ENCODE measurements around the gene CCNT1.
"Not testable (repeated sequence)": the region's sequence is repeated elsewhere in the genome, so short reads cannot be mapped to it uniquely, and the experiment has no call there.

The CCNT1 gene

DNA sequence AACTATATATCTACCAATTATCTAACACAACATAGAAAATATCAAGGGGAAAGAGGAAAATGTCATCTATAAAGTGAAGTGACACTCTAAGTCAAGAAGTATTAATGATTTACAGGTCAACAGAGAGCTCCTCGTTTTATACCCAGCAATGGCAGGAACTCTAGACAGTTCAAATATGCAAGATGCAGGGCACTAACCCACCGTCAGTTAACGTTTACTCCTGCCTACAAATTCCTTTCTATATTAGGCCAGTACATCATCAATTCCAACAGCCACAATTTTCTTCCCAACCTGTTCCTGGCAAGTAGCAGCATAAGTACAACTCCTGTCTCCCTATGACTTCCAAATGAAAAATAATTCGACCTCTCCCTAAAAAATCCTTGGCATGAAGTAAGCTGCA lies 25.5 kb downstream of the CCNT1 start:
- no peak for DNase-seq

DNA sequence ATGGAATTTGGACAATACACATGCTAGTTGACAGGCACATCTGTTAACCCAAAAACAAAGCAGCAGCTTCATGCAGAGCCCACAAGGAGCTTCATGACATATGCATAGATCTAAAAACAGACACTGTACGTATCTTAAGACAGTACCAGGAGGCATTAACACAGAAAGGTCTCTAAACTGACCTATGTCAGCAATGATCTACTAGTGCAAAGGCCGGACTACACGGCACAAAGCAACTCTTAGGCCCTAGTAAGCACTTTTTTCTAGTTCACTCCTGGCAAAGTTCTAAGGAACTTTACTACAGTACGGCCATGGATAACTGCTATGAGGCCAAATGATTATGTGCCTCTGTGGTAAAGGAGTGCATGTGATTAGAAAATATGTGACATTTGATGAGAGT lies 26.1 kb downstream of the CCNT1 start:
- no peak for DNase-seq

DNA sequence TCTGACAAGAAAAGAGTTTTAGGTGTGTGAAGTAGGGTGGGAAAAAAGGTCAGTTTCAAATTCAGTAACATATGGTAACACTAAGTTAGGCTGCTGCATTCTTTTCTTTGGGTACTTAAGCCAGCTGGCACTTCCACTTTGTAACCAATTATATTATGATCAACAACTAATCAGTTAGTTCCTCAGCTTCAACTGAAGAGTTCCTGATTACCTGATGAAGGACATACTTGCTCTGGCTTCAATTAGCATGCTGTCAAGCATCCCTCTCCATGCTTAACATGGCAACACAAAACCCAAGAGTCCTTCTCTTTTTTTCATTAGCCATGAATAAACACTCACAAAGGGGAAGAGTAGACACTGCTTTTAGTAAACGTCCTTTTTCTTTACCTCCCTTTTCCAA lies 27.7 kb downstream of the CCNT1 start:
- DNase-seq: no peak

DNA sequence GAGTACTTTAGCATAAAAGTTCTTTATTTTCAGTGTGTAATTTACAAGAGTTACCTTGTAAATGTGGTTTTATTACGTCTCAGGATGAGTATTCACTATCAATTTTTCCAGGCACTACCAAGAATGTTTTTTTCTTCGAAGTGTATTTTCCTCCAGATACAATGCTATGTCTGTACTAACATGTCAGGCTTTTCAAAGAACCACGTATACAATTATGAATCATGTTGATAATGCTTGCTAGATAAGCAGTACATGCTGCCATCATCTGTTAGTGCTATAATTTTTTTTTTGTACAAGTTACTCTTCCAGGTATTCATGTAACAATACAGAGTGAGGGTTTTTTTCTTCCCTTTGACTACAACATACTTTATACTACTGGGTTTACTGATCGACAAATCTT lies 28.9 kb downstream of the CCNT1 start:
- DNase-seq: no peak

DNA sequence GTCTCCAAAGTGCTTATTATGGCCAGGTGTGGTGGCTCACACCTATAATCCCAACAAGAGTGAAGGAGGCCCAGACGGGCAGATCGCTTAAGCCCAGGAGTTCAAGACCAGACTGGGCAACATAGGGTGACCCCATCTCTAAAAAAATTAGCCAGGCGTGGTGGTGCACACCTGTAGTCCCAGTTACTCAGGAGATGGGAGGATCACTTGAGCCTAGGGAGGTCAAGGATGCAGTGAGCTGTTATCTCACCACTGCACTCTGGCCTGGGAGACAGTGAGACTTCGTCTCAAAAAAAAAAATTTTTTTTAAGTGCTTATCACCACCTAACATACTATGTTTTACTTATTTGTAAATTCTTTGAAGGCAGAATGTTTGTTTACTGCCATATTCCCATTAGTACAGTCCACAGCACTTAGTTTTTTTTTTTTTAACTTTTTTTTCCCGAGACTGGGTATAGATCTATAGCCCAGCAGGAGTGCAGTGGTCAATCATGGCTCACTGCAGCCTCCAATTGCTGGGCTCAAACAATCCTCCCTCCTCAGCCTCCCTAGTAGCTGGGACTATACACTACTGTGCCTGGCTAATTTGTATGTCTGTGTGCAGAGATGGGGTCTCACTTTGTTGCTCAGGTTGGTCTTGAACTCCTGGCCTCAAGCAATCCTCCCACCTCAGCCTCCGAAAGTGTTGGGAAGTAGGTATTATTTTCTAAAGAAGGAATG lies 29.7 kb downstream of the CCNT1 start:
- no peak for DNase-seq

DNA sequence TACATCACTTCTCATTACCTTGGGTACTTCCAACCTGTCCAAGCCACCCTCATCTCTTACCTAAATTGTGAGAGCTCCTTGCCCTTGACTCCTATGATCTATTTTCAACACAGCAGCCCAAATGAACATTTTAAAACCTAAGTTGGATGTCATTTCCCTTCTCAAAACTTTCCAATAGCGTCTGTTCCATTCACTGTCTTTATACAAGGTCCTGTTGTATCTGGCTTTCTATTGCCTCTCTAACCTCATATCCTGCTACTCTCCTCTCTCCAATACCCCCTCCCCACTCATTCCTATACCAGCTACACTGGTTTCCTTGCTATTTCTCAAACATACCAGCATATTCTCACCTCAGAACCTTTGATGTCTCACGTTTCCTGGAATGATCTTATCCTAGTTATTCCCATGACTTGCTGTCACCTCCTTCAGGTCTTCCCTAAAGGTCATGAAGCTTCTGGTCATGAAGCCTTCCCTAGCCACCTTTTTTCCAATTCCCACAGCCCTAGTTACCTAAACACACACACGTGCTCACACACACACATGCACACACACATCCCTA lies 30.4 kb downstream of the CCNT1 start:
- no peak for DNase-seq

DNA sequence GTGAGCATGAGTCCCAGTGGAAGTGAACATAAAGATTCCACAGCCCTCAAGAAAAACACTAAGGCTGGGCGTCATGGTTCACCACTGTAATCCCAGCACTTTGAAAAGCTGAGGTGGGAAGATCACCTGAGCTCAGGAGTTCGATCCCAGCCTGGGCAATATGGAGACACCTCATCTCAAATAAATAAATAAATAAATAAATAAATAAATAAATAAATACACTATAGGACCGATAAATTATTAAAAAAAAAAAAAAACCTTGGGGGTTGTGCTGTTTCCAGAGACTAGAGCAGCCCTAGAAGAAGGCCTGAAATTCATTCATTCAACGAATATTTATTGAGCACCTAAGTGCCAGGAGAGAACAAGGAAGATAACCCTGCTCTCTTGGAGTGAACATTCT lies 33.0 kb downstream of the CCNT1 start:
- no peak for DNase-seq

DNA sequence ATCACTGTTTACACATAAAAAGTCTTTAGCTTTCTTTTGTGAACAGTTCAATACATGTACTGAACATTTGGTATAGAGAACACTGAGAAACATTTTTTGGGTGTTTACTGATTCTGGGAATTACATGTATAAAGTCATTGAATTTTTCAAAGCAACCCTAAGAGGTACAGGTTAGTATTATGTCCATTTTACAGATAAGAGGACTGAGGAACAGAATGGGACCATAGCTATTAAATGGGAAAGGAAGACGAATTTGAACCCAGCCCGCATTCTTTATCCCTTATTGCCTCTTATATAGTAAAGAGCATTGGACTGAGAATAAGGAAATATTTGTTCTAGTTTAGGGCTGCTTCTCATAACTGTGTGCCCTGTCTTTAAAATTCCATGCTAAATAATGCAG lies 33.6 kb downstream of the CCNT1 start:
- no peak for DNase-seq

DNA sequence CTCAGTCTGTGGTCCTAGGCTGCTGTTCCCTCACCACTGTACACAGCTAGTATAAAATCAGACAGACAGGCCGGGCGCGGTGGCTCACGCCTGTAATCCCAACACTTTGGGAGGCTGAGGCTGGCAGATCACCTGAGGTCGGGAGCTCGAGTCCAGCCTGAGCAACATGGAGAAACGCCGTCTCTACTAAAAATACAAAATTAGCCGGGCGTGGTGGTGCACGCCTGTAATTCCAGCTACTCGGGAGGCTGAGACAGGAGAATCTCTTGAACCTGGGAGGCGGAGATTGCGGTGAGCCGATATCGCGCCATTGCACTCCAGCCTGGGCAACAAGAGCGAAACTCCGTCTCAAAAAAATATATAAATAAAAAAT lies 34.0 kb downstream of the CCNT1 start:
- not testable (repeated sequence) for DNase-seq

DNA sequence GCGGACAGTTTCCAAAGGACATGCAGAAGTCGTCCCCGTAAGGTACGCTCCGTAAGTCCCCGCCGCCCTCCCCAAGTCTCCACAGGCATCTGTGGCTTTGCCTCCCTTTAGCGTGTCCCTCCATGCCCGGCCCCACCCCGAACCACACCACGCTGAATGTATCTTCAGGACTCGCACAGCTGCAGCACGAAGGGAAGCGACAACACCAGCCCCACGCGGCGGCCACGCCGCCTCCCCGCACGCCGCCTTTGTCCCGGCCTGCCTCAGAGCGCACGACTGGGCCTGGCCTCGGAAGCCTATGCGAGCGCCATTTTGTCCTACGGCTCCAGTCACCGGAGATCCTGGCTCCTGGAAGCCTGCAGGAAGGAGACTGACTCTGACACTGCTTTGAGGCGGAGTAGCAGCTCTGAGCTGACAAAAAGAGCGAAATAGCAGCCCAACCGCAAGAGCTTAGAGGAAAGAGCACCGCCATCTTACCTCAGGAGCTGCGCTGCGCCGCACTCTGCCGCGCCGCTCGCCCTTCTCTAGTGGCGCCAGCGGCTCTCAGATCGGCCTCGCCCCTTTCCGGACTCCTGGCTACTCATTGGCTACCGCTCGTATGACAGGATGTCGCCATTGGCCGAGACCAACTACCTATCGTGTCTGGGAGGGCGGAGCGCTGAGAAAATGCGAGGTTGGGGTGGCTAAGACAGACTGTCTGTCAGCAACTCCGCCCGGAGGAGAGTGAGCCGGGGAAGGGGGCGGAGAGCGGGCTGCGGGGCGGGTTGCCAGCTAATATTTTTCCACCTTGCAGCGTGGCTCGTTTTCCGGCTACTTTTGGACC lies 34.6 kb downstream of the CCNT1 start, which contains the start of gene KANSL2:
Gene KANSL2, minus strand, starts transcription at position 529 of the 823 bp plus-strand sequence. CDS start 606 bp downstream, outside the sequence.
- DNase-seq: peak; percentile 95

DNA sequence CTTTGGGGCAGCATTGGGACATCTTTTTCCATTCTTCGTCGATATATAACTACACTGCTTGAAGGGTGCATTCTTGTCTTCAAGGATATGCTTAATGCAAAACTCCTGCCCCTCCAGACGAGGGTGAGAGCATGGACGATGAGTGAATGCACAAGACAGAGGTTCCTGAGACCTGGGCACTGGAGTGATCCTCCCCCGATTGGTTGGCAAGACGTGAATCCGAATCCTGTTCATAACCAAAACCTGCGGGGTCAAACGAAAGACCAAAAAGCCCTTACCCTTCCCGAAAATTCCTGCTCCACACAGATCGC lies 35.2 kb downstream of the CCNT1 start:
- DNase-seq: no peak

DNA sequence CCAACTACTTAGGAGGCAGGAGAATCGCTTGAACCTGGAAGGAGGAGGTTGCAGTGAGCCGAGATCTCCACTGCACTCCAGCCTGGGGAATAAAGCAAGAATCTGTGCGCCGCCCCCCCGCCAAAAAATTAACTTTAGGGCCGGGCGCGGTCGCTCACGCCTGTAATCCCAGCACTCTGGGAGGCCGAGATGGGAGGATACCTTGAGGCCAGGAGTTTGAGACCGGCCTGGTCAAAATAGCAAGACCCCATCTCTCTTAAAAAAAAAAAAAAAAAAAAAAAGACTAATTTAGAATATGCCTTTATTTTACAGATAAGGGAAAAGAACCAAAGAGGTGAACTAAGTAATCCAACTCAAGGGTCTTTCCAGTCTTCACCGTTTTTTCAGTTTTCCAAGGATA lies 35.6 kb downstream of the CCNT1 start:
- DNase-seq: no peak

DNA sequence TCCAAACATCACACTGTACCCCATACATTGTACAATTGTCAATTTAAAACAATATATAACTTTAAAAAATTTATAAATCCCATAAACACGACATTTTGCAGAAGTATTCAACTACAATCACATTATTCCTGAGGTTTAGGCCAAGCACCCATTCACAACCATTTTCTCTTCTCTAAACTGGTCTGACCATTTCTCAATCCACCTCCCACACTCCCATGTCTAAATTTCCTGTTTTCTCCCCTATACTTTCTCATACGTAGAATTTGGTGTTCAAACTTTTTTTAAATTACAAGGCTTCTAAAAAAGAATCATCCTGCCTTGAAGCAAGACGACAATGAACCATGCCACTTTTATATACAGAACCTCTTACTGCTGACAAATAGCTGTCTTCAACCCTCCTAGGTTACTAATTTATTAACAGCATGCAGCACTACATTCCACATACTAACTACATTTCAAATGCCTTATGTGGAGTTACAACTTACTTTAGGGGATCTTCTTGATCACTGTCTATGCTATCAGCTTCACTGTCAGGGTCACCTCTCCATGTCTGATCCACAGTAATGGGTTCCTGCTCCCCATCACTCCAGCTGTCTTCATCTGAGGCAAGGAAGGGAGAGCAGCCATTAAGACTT lies 37.8 kb downstream of the CCNT1 start:
- DNase-seq: no peak

DNA sequence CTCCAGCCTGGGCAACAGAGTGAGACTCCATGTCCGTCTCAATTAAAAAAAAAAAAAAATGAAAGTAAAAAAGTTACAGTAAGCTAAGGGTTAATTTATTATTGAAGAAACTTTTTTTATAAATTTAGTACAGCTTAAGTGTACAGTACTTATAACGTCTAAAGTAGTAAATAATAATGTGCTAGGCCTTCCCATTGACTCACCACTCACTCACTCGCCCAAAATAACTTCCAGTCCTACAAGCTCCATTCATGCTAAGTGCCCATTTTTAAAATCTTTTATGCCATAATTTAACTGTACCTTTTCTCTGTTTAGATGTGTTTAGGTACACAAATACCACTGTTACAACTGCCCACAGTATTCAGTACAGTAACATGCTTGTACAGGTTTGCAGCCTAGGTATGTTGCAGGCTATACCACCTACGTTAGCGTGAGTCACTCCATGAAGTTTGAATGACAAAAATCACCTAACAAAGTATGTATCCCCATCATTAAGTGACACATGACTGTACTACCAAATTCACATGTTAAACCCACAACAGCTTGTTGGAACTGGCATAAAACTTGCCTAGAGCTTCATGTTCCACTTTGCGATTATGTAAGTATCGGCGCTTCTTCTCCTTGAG lies 45.2 kb downstream of the CCNT1 start:
- no peak for DNase-seq

DNA sequence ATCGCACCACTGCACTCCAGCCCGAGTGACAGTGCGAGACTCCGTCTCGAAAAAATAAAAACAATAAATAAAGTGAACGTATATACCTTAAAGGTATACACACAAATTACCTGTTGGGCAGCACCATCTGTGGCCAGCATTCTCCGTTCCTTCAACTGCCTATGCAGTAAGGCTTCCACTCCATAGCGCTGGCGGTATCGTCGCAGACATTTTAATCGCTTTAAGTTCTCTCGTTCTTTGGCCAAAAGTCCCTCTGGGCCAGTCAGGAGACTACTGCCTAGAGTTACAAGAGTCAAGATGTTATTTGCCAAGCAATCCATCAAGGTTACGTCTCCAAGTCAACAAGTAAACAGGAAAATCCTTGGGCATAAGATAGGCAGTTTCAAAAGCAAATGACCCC lies 47.5 kb downstream of the CCNT1 start:
- DNase-seq: no peak

DNA sequence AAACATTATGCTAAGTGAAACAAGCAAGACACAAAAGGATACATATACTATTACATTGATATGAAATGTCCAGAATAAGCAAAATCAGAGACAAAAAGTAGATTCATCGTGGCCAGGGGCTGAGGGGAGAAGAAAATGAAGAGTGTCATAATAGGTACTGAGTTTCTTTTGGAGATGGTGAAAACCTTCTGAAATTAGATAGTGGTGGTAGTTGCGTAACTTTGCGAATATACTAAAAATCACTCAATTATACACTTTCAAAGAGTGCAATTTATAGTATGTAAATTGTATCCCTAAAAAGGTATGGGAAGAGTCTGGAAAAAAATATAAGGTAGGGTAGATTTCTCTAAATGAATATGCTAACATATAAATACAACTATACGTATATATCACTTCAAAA lies 56.6 kb downstream of the CCNT1 start:
- no peak for DNase-seq

DNA sequence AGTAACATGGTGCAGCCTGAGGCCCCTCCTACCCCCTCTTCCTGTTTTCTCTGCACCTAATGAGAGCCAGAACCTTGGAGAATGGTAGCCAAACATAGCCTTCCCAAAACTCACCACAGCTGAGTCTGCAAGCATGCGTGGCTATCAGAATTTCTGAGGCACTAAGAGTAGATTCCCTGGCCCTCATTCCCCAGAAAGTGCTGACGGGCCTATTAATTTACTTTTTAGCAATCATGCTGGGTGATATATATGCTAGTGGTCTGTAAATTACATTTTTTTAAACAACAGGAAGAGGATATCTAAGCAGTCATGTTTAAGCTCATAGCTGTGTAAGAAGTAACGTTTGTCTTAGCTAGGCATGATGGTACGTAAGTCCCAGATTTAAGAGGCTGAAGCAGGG lies 64.8 kb downstream of the CCNT1 start:
- no peak for DNase-seq

DNA sequence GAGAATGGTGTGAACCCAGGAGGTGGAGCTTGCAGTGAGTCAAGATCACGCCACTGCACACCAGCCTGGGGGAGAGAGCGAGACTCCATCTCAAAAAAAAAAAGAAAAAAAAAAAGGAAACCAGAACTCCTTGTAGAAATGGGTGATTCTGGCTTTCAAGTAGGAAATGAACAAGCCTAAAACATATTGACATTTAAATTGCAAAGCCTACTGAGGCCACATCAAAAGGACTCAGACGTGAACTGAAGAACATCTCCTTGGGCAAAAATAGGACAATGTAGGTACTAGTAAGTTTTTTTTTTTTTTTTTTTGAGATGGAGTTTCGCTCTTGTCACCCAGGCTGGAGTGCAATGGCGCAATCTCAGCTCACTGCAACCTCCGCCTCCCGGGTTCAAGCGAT lies 71.2 kb downstream of the CCNT1 start:
- DNase-seq: not testable (repeated sequence)

DNA sequence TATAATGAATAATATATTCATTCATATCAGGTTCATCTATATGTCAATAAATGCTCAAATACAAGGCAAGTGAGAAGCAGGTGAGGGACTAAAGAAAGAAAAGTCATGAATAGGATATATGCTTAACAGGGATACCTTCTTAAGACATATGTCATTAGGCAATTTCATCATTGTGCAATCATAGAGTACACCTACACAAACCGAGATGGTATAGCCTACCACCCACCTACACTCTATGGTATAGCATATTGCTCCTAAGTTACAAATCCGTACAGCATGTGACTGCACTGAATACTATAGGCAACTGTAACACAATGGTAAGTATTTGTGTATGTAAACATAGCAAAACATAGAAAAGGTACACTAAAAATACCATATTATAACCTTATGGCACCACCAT lies 73.5 kb downstream of the CCNT1 start:
- no peak for DNase-seq

DNA sequence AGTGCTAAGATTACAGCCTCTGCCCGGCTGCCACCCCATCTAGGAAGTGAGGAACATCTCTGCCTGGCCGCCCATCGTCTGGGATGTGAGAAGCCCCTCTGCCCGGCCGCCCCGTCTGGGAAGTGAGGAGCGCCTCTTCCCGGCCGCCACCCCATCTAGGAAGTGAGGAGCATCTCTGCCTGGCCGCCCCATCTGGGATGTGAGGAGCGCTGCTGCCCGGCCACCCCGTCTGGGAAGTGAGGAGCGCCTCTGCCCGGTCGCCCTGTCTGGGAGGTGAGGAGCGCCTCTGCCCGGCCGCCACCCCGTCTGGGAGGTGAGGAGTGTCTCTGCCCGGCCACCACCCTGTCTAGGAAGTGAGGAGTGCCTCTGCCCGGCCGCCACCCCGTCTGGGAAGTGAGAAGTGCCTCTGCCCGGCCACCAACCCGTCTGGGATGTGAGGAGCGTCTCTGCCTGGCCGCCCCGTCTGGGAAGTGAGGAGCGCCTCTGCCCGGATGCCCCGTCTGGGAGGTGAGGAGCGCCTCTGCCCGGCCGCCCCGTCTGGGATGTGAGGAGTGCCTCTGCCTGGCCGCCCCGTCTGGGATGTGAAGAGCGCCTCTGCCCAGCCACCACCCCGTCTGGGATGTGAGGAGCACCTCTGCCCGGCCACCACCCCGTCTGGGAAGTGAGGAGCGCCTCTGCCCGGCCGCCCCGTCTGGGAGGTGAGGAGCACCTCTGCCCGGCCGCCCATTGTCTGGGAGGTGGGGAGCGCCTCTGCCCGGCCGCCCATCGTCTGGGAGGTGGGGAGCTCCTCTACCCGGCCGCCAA lies 74.6 kb downstream of the CCNT1 start:
- not testable (repeated sequence) for DNase-seq

DNA sequence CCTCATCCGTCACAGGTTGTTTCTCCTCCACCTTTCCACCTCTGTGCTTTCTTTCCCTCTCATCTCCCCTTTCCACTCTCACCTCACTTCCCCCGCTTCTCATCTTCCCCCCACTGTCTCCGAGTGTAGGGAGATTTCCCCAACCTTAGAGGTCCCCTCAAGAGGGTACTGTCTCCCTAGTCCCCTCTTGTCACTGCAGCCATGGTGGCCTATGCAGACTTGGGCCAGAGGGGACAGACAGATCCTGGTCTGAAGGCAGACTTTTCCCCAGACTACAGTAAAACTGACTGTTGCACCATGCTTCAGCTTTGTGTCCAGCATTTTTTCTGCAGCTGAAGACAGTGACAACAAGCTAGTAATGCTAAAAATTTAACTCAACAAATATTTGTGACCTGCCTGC lies 75.7 kb downstream of the CCNT1 start:
- DNase-seq: no peak

DNA sequence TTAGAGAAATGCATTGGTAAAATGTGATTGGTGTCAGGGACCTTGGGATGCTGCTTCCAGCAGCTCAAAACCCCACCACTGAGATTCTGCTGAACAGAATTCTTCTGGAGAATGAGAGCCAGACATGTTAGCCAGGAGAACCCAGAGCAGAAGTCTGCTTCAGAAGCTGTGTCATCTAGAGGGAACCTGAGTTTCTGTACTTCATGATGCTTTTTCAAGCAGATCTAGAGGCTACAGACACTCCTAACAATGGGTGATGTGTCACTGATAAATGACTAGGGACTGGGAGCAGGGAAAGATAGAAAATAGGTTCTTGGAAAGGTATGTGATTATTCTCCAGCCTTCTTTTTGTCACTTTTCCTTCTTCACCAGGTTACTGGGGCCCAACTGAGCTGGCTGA lies 76.1 kb downstream of the CCNT1 start:
- DNase-seq: no peak
